ENCODE measurements around the gene WNK1.
A peak's percentile ranks its signal among the peaks of the same experiment; 100 is the strongest.

Gene WNK1

DNA sequence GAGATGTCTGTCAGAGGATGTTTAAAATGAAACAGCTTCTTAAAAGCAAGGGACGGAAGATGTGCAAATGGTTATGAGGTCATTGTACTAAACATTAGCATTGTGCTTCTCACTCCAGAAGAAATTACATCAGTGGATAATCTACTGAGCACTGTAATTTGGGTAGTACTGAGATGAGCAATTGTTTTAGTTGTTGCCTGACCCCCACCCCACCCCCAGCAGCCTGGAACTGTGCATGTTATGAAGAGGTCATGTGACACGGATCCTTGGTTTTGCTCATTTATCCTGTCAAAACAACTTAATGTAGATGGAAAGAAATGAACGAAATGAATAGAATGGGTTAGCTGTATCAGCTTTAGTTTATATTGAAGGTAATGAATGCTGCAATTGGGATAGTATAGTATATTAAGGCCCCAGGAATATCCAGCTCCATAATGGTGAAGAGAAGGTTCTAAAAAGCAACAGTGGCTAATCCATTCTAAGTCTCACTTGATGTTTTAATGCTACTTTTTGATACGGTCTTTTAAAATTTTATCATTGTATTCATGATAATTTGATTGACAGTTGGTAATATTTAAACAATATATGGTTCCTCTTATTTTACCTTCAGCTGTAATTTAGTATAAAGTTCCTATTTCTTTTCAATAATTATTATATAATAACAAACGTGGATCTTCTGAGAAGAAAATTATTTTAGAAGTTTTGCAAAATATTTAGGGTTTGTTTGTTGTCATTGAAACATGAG lies 58.5 kb downstream of the WNK1 start (continued):
- TF ChIP-seq, protein P1, sequence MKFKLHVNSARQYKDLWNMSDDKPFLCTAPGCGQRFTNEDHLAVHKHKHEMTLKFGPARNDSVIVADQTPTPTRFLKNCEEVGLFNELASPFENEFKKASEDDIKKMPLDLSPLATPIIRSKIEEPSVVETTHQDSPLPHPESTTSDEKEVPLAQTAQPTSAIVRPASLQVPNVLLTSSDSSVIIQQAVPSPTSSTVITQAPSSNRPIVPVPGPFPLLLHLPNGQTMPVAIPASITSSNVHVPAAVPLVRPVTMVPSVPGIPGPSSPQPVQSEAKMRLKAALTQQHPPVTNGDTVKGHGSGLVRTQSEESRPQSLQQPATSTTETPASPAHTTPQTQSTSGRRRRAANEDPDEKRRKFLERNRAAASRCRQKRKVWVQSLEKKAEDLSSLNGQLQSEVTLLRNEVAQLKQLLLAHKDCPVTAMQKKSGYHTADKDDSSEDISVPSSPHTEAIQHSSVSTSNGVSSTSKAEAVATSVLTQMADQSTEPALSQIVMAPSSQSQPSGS (tag by site-specific recombination; IDR thresholded peaks at IDR 0.05; ENCODE audit: low read depth), result peak; percentile 94
- TF ChIP-seq, protein P2, sequence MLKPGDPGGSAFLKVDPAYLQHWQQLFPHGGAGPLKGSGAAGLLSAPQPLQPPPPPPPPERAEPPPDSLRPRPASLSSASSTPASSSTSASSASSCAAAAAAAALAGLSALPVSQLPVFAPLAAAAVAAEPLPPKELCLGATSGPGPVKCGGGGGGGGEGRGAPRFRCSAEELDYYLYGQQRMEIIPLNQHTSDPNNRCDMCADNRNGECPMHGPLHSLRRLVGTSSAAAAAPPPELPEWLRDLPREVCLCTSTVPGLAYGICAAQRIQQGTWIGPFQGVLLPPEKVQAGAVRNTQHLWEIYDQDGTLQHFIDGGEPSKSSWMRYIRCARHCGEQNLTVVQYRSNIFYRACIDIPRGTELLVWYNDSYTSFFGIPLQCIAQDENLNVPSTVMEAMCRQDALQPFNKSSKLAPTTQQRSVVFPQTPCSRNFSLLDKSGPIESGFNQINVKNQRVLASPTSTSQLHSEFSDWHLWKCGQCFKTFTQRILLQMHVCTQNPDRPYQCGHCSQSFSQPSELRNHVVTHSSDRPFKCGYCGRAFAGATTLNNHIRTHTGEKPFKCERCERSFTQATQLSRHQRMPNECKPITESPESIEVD (tag by site-specific recombination; IDR thresholded peaks at IDR 0.05), result peak; percentile 46
- TF ChIP-seq ZNF391 (tag by site-specific recombination; IDR thresholded peaks at IDR 0.05; ENCODE audit: borderline replicate concordance, low read depth) (peak; percentile 35; the same call in 1 of the 2 replicates), GLI2 (tag by site-specific recombination; IDR thresholded peaks at IDR 0.05; ENCODE audit: borderline replicate concordance, low read depth) (no peak), ZNF623 (tag by site-specific recombination; IDR thresholded peaks at IDR 0.05) (no peak), ZNF2 (tag by site-specific recombination; IDR thresholded peaks at IDR 0.05) (0 out of 2 replicates have a peak, but pooled peaks have one; percentile 20), KLF16 (tag by site-specific recombination; IDR thresholded peaks at IDR 0.05) (no peak), ZEB2 (tag by site-specific recombination; IDR thresholded peaks at IDR 0.05) (peak; percentile 89), IKZF3 (tag by site-specific recombination; IDR thresholded peaks at IDR 0.05) (no peak), ZBTB20 (tag by site-specific recombination; IDR thresholded peaks at IDR 0.05) (no peak), ZNF768 (tag by site-specific recombination; IDR thresholded peaks at IDR 0.05) (no peak), ZNF660 (tag by site-specific recombination; IDR thresholded peaks at IDR 0.05) (peak; percentile 67; the same call in 1 of the 2 replicates), ZNF184 (tag by site-specific recombination; IDR thresholded peaks at IDR 0.05) (no peak), ZNF626 (tag by site-specific recombination; IDR thresholded peaks at IDR 0.05) (no peak), ZNF169 (tag by site-specific recombination; IDR thresholded peaks at IDR 0.05) (no peak), ZFP69B (tag by site-specific recombination; IDR thresholded peaks at IDR 0.05) (0 out of 2 replicates have a peak, but pooled peaks have one; percentile 38), ZNF302 (tag by site-specific recombination; IDR thresholded peaks at IDR 0.05; ENCODE audit: low read depth) (no peak), ZNF529 (tag by site-specific recombination; IDR thresholded peaks at IDR 0.05; ENCODE audit: insufficient replicate concordance) (no peak), ZNF114 (tag by site-specific recombination; IDR thresholded peaks at IDR 0.05) (no peak), BCL11A (tag by site-specific recombination; IDR thresholded peaks at IDR 0.05; ENCODE audit: low read depth) (no peak), ZNF624 (tag by site-specific recombination; IDR thresholded peaks at IDR 0.05) (no peak), ZNF560 (tag by site-specific recombination; IDR thresholded peaks at IDR 0.05; ENCODE audit: borderline replicate concordance) (no peak), SCRT2 (tag by site-specific recombination; IDR thresholded peaks at IDR 0.05) (no peak), OSR2 (tag by site-specific recombination; IDR thresholded peaks at IDR 0.05) (peak; percentile 54; the same call in 1 of the 2 replicates), ZNF76 (tag by site-specific recombination; IDR thresholded peaks at IDR 0.05; ENCODE audit: borderline replicate concordance, low read depth) (no peak), ZNF211 (tag by site-specific recombination; IDR thresholded peaks at IDR 0.05; ENCODE audit: low read depth) (no peak)
- TF ChIP-seq, protein P3, sequence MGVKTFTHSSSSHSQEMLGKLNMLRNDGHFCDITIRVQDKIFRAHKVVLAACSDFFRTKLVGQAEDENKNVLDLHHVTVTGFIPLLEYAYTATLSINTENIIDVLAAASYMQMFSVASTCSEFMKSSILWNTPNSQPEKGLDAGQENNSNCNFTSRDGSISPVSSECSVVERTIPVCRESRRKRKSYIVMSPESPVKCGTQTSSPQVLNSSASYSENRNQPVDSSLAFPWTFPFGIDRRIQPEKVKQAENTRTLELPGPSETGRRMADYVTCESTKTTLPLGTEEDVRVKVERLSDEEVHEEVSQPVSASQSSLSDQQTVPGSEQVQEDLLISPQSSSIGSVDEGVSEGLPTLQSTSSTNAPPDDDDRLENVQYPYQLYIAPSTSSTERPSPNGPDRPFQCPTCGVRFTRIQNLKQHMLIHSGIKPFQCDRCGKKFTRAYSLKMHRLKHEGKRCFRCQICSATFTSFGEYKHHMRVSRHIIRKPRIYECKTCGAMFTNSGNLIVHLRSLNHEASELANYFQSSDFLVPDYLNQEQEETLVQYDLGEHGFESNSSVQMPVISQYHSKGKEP (tag by site-specific recombination; IDR thresholded peaks at IDR 0.05), result 0 out of 2 replicates have a peak, but pooled peaks have one; percentile 12
- TF ChIP-seq, protein P4, sequence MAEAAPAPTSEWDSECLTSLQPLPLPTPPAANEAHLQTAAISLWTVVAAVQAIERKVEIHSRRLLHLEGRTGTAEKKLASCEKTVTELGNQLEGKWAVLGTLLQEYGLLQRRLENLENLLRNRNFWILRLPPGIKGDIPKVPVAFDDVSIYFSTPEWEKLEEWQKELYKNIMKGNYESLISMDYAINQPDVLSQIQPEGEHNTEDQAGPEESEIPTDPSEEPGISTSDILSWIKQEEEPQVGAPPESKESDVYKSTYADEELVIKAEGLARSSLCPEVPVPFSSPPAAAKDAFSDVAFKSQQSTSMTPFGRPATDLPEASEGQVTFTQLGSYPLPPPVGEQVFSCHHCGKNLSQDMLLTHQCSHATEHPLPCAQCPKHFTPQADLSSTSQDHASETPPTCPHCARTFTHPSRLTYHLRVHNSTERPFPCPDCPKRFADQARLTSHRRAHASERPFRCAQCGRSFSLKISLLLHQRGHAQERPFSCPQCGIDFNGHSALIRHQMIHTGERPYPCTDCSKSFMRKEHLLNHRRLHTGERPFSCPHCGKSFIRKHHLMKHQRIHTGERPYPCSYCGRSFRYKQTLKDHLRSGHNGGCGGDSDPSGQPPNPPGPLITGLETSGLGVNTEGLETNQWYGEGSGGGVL (tag by site-specific recombination; IDR thresholded peaks at IDR 0.05), result 0 out of 2 replicates have a peak, but pooled peaks have one; percentile 29
- TF ChIP-seq, protein P5, sequence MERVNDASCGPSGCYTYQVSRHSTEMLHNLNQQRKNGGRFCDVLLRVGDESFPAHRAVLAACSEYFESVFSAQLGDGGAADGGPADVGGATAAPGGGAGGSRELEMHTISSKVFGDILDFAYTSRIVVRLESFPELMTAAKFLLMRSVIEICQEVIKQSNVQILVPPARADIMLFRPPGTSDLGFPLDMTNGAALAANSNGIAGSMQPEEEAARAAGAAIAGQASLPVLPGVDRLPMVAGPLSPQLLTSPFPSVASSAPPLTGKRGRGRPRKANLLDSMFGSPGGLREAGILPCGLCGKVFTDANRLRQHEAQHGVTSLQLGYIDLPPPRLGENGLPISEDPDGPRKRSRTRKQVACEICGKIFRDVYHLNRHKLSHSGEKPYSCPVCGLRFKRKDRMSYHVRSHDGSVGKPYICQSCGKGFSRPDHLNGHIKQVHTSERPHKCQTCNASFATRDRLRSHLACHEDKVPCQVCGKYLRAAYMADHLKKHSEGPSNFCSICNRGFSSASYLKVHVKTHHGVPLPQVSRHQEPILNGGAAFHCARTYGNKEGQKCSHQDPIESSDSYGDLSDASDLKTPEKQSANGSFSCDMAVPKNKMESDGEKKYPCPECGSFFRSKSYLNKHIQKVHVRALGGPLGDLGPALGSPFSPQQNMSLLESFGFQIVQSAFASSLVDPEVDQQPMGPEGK (tag by site-specific recombination; IDR thresholded peaks at IDR 0.05), result peak; percentile 89
- TF ChIP-seq, protein P6, sequence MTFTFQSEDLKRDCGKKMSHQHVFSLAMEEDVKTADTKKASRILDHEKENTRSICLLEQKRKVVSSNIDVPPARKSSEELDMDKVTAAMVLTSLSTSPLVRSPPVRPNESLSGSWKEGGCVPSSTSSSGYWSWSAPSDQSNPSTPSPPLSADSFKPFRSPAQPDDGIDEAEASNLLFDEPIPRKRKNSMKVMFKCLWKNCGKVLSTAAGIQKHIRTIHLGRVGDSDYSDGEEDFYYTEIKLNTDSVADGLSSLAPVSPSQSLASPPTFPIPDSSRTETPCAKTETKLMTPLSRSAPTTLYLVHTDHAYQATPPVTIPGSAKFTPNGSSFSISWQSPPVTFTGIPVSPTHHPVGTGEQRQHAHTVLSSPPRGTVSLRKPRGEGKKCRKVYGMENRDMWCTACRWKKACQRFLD (tag by site-specific recombination; IDR thresholded peaks at IDR 0.05), result no peak

All from HEK293 (cell line).